Ovary (tissue), 9 donors: ENCODE measurements around the gene POGLUT2. TPM values are rescaled to one million over a fixed set of nuclear protein-coding genes. Genes with fewer than 3 reads are reported as not detected.
A peak's percentile ranks its signal among the peaks of the same experiment; 100 is the strongest.

ENCODE experiments used
- DNase-seq, 5 donors: peaks; one replicate each; pipeline ENCODE4 v3.0.0-alpha.2; 2019 to 2020
- H3K27ac ChIP-seq, 2 donors: fragments of 200-600 bp; one replicate each; pipeline versions ENCODE4 v1.5.1 to v1.8.0; 2019 to 2022
- H3K27me3 ChIP-seq: fragments of 200-600 bp; one replicate; pipeline ENCODE4 v1.8.0; 2022
- H3K36me3 ChIP-seq: fragments of 200-600 bp; sonication (generic); one replicate; pipeline ENCODE4 v1.5.1; 2019
- H3K4me1 ChIP-seq: one replicate; pipeline ENCODE4 v1.8.1; 2013; ENCODE audit warnings: mild to moderate bottlenecking, moderate library complexity; ENCODE audit not compliant: insufficient read depth
- H3K4me3 ChIP-seq: fragments of 200-600 bp; sonication (generic); one replicate; pipeline ENCODE4 v1.5.1; 2017
- H3K9me3 ChIP-seq, 2 donors: fragments of 200-600 bp in 1 of 2; sonication (generic) in 1 of 2; one replicate each; pipeline versions ENCODE4 v1.5.1 to v1.8.1; 2013 to 2019; ENCODE audit warnings: mild to moderate bottlenecking in 1 of 2, moderate library complexity in 1 of 2
- CTCF ChIP-seq, 3 donors: fragments of 450-650 bp in 2 of 3; fragments of 200-600 bp in 1 of 3; IDR thresholded peaks; one replicate each; pipeline versions ENCODE4 v1.5.1 to v1.8.0; 2016 to 2022; ENCODE audit warnings: antibody characterized with exemption in 3 of 3, mild to moderate bottlenecking in 1 of 3
- EP300 ChIP-seq: sonication (generic); formaldehyde crosslinking; IDR thresholded peaks from one replicate; pipeline ENCODE4 v1.6.1; 2017; ENCODE audit warnings: antibody characterized with exemption
- POLR2A ChIP-seq: fragments of 450-650 bp; IDR thresholded peaks from one replicate; pipeline ENCODE4 v1.6.1; 2017; ENCODE audit warnings: antibody characterized with exemption, mild to moderate bottlenecking, moderate library complexity
- WGBS, 3 donors: extraction: QIAGEN DNeasy Blood & Tissue Kit in 1 of 3; methylation state at CpG; one replicate each; pipeline versions ENCODE4 v1.1.5 to v1.1.7; 2013 to 2017; 5-methylcytosine and 5-hydroxymethylcytosine counted together
- intact Hi-C, 4 donors: fragments of 100-400 bp; cut with DNase I; formaldehyde crosslinking; loops; one replicate each; pipeline versions ENCODE4 v1.11.0 to v1.15.1; 2022 to 2023
- polyA plus RNA-seq, 2 donors: library from polyadenylated mRNA; stranded (reverse); fragments of 200-250 nt in 1 of 2; fragments of 350-450 nt in 1 of 2; fragmentation: Illumina TruSeq in 1 of 2; extraction: RNeasy Lipid Tissue Mini Kit (QIAGEN cat#74804) in 1 of 2; gene quantifications; one replicate each; pipeline ENCODE4 v1.2.3, GENCODE V29; 2013 to 2014
- total RNA-seq, 7 donors: library from RNA; depleted of rRNA in 2 of 7; stranded (reverse); fragments of >200 nt in 2 of 7; fragmentation: NEBNext Ultra II Directional in 3 of 7; extraction: Animal tissue kit (Norgen Biotek cat#: 25700) in 3 of 7; gene quantifications; one replicate each; pipeline versions ENCODE4 v1.1.0 to v1.2.4, GENCODE V29; 2016 to 2023
- donor health status: DM: no; HTN: no; CAD: no; lungs with moderate emphysema.
- donor health status: DM: no; HTN: no; CAD: no.
- donor health status: Bipolar disorder and iron deficiency.
- donor health status: DM: yes; HTN: yes; CAD: no.
- donor health status: DM: no; HTN: no; CAD: no.
- donor health status: DM: yes; HTN: yes; CAD: no.

The POGLUT2 gene
- total and polyA plus RNA-seq, 9 donors = 4.5 to 13.0 (median 7.2) TPM

- TF ChIP-seq EP300 (no peak), CTCF (IDR thresholded peaks at IDR 0.05) (no peak), POLR2A (no peak)
- no peaks in the 10 kb centered on the region for H3K36me3 ChIP-seq
- intact Hi-C loops = no loop called here
- peak overlapping the region; percentile 64 for H3K4me3 ChIP-seq
- WGBS, 3 donors = 69 to 78% (median 75%) methylated on average over 27 of the region's 27 CpGs
- H3K9me3 ChIP-seq = no peaks in the 10 kb centered on the region
- H3K27ac ChIP-seq = peak overlapping the region; percentile 64 to 79
- DNase-seq = peak in 1 of 5 donors; percentile 49
- peaks cover 7% of the 10 kb centered on the region for H3K4me1 ChIP-seq
- no peaks in the 10 kb centered on the region for H3K27me3 ChIP-seq
Observed at GRCh38 chr13:102774214-102774568, 24.6 kb downstream of the POGLUT2 start.

- Histone ChIP-seq H3K9me3 (no peaks in the 10 kb centered on the region), H3K4me3 (peak within 1 kb of the TSS; percentile 64), H3K36me3 (no peaks in the 10 kb centered on the region), H3K27me3 (no peaks in the 10 kb centered on the region), H3K27ac (peak within 1 kb of the TSS; percentile 64 to 79), H3K4me1 (peaks cover 7% of the 10 kb centered on the region)
- intact Hi-C loops = no loop called here
- peak in 1 of 3 donors; percentile 14 for TF ChIP-seq CTCF (IDR thresholded peaks at IDR 0.05)
- no peak for TF ChIP-seq EP300
- no peak for TF ChIP-seq POLR2A
- WGBS, 3 donors = 0 to 2% (median 1%) methylated on average over 52 to 85 of the region's 85 CpGs
- DNase-seq = peak; percentile 81 to 90 (median 86)
Observed at GRCh38 chr13:102773441-102774213, 25.1 kb downstream of the POGLUT2 start, which contains the start of gene TEX30. Gene TEX30 (minus strand): TSS chr13:102773786. CDS start chr13:102770026, 3,760 bp downstream.

DNA sequence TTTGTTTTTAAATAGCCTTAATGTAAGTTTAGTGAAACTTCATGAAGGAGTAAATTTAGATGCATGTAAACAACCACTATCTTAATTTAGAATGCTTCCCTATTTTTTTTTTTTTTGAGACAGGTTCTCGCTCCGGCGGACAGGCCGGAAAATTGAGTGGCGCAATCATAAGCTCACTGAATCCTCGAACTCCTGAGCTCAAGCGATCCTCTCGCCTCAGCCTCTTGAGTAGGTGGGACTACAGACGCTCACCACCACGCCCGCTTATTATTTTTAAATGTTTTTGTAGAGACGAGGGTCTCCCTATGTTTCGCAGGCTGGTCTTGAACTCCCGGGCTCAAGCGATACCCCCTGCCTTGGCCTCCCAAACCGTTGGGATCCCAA lies 26.7 kb downstream of the POGLUT2 start:
- Histone ChIP-seq H3K9me3 (no peaks in the 10 kb centered on the region), H3K27ac (no peak overlapping the region), H3K27me3 (no peaks in the 10 kb centered on the region), H3K4me3 (no peak overlapping the region), H3K4me1 (peaks cover 7% of the 10 kb centered on the region), H3K36me3 (no peaks in the 10 kb centered on the region)
- no peak for DNase-seq
- no peak for TF ChIP-seq CTCF (IDR thresholded peaks at IDR 0.05)
- TF ChIP-seq EP300 = no peak
- no peak for TF ChIP-seq POLR2A
- intact Hi-C loops = no loop called here
- 93 to 95% (median 95%) methylated on average over 16 of the region's 16 CpGs for WGBS, 3 donors

DNA sequence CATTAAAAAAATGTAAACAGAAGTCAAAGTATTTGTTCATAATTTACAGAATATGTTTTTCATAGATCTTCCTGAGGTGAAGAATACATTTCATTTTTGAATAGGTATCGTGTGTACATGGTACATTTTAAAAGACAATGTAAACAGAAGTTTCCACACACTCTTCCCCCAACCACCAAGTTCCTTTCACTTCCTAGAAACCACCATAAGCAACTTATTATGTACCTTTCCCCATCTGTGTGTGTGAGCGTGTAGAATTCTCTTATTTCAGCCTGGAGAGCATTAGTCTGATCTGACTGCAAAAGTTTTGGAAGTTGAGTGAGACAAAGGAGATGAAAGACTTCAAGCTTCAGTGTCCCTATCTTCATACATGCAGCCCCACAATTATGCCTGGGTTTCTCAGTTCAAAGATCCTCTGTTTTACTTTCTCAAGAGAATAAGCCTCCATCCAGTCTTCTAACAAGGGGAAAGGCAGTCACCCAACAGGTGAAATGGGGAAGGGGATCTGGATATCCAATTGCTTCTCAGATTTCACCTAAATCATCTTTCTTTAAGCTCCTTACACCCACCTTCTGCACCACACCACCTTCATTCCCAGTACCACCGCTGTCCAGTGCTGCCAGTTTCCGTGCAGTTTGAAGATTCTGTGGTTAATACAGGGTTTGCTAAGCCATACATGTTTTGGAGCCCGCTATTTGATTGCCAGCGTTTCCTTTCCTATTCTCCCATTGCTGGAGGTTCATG lies 27.3 kb downstream of the POGLUT2 start:
- no peak for DNase-seq
- Histone ChIP-seq H3K4me1 (peaks cover 7% of the 10 kb centered on the region), H3K4me3 (no peak overlapping the region), H3K9me3 (no peaks in the 10 kb centered on the region), H3K36me3 (no peaks in the 10 kb centered on the region), H3K27me3 (no peaks in the 10 kb centered on the region), H3K27ac (no peak overlapping the region)
- 93 to 94% (median 94%) methylated on average over 6 of the region's 6 CpGs for WGBS, 3 donors
- intact Hi-C loops = no loop called here
- TF ChIP-seq POLR2A = no peak
- TF ChIP-seq EP300 = no peak
- TF ChIP-seq CTCF (IDR thresholded peaks at IDR 0.05) = no peak
